ENCODE results near the gene ZDHHC12.

The ZDHHC12 gene

GRCh38 chr9:128723866-128724743 lies at the start of gene ZDHHC12:
Gene ZDHHC12, minus strand, starts transcription at chr9:128724127. Its CDS starts 34 bp downstream, at chr9:128724093.
- peak; percentile 99 for DNase-seq

GRCh38 chr9:128773049-128773448 lies 49.1 kb upstream of the ZDHHC12 start:
- DNase-seq, result no peak

GRCh38 chr9:128771745-128772519 lies 48.0 kb upstream of the ZDHHC12 start, which contains the start of gene ZER1:
Gene ZER1, minus strand, starts transcription at chr9:128771927. Its CDS starts 16,362 bp downstream, at chr9:128755565.
- peak; percentile 98 for DNase-seq

GRCh38 chr9:128771094-128771721 lies 47.3 kb upstream of the ZDHHC12 start:
- DNase-seq, result peak; percentile 66

- DNase-seq, result no peak
Measured at GRCh38 chr9:128770286-128771030, 46.5 kb upstream of the ZDHHC12 start.

- DNase-seq, result no peak
Measured at GRCh38 chr9:128768606-128769005, 44.7 kb upstream of the ZDHHC12 start.

GRCh38 chr9:128765499-128765898 lies 41.6 kb upstream of the ZDHHC12 start:
- no peak for DNase-seq

GRCh38 chr9:128764361-128764760 lies 40.4 kb upstream of the ZDHHC12 start:
- DNase-seq, result no peak

GRCh38 chr9:128762671-128763449 lies 38.9 kb upstream of the ZDHHC12 start:
- no peak for DNase-seq

- DNase-seq, result no peak
Measured at GRCh38 chr9:128757602-128758001, 33.7 kb upstream of the ZDHHC12 start.

- no peak for DNase-seq
Measured at GRCh38 chr9:128753627-128754026, 29.7 kb upstream of the ZDHHC12 start.

- DNase-seq, result no peak
Measured at GRCh38 chr9:128750926-128751595, 27.1 kb upstream of the ZDHHC12 start.

GRCh38 chr9:128747241-128747640 lies 23.3 kb upstream of the ZDHHC12 start:
- DNase-seq, result no peak

GRCh38 chr9:128743421-128743820 lies 19.5 kb upstream of the ZDHHC12 start:
- no peak for DNase-seq

GRCh38 chr9:128742401-128742800 lies 18.5 kb upstream of the ZDHHC12 start:
- DNase-seq, result no peak

- no peak for DNase-seq
Measured at GRCh38 chr9:128735373-128735772, 11.4 kb upstream of the ZDHHC12 start.

- no peak for DNase-seq
Measured at GRCh38 chr9:128733256-128733655, 9.3 kb upstream of the ZDHHC12 start.

- DNase-seq, result no peak
Measured at GRCh38 chr9:128732576-128732975, 8.6 kb upstream of the ZDHHC12 start.

GRCh38 chr9:128731691-128732090 lies 7.8 kb upstream of the ZDHHC12 start:
- DNase-seq, result no peak

GRCh38 chr9:128731093-128731492 lies 7.2 kb upstream of the ZDHHC12 start:
- no peak for DNase-seq

Measured in activated CD8-positive, alpha-beta memory T cell treated with anti-CD3 and anti-CD28 coated beads, Interleukin-2, amount 50 U/mL, for 48 hours (primary cell).